AG04449 (cell line): ENCODE measurements around the gene RTL10.

Experiments used
- CTCF ChIA-PET: fragments of 350-600 bp; formaldehyde crosslinking; extraction: SDS; loops from one replicate; lab custom pipeline; 2021; ENCODE audit warnings: antibody characterized with exemption; lab: Yijun Ruan, JAX
- POLR2A ChIA-PET: fragments of 400-600, 350-600 bp; formaldehyde crosslinking; extraction: SDS; loops from one replicate; lab custom pipeline; 2020; ENCODE audit warnings: antibody characterized with exemption, inconsistent platforms; lab: Yijun Ruan, JAX
- DNase-seq: peaks from one replicate; pipeline ENCODE4 v3.0.0-alpha.2; 2010; ENCODE audit warnings: low read depth, low spot score
- H3K4me3 ChIP-seq: 2 replicates; pipeline ENCODE4 v1.5.1; 2011; ENCODE audit warnings: low read depth, mild to moderate bottlenecking, control low read depth, low read length
- TF ChIP-seq, protein P1 (sequence below): IDR thresholded peaks from one replicate; pipeline ENCODE4 v1.5.1; 2011; ENCODE audit warnings: mild to moderate bottlenecking, moderate library complexity, low read length, control low read depth, inconsistent platforms; ENCODE audit not compliant: insufficient read depth; ENCODE audit errors: missing control alignments

RTL10 gene

GRCh38 chr22:19882446-19883381 is 28.0 kb upstream of the RTL10 start:
- ChIA-PET POLR2A (no interaction called here), CTCF (interaction anchor here (0.6 to 1.4 kb wide), 3 partner anchors 11 to 82 kb away, joined by 3 to 7 read pairs (median 3); no protein-coding TSS in a partner anchor)
- no peak overlapping the region for H3K4me3 ChIP-seq
- DNase-seq, result no peak
- TF ChIP-seq, protein P1, sequence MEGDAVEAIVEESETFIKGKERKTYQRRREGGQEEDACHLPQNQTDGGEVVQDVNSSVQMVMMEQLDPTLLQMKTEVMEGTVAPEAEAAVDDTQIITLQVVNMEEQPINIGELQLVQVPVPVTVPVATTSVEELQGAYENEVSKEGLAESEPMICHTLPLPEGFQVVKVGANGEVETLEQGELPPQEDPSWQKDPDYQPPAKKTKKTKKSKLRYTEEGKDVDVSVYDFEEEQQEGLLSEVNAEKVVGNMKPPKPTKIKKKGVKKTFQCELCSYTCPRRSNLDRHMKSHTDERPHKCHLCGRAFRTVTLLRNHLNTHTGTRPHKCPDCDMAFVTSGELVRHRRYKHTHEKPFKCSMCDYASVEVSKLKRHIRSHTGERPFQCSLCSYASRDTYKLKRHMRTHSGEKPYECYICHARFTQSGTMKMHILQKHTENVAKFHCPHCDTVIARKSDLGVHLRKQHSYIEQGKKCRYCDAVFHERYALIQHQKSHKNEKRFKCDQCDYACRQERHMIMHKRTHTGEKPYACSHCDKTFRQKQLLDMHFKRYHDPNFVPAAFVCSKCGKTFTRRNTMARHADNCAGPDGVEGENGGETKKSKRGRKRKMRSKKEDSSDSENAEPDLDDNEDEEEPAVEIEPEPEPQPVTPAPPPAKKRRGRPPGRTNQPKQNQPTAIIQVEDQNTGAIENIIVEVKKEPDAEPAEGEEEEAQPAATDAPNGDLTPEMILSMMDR, result no peak

- TF ChIP-seq, protein P1, result no peak
- peak; percentile 68 for DNase-seq
- CTCF ChIA-PET, result interaction anchor here (1.1 to 2.3 kb wide), 3 partner anchors 16 to 150 kb away, joined by 3 to 8 read pairs (median 5); no protein-coding TSS in a partner anchor
- POLR2A ChIA-PET, result interaction anchor here (0.7 to 1.7 kb wide), 3 partner anchors 10 to 60 kb away, joined by 3 to 7 read pairs (median 3); partner anchors contain the start of genes COMT and TXNRD2
- no peak overlapping the region for H3K4me3 ChIP-seq
These were observed 26.3 kb upstream of the RTL10 start for GRCh38 chr22:19880786-19881569.

- no peak for DNase-seq
- CTCF ChIA-PET, result interaction anchor here (1.1 to 2.3 kb wide), 3 partner anchors 16 to 149 kb away, joined by 3 to 8 read pairs (median 5); no protein-coding TSS in a partner anchor
- TF ChIP-seq, protein P1, result no peak
- H3K4me3 ChIP-seq, result no peak overlapping the region
- POLR2A ChIA-PET, result interaction anchor here (0.7 to 1.7 kb wide), 3 partner anchors 11 to 61 kb away, joined by 3 to 7 read pairs (median 3); partner anchors contain the start of genes COMT and TXNRD2
These were observed 25.5 kb upstream of the RTL10 start for GRCh38 chr22:19879992-19880785.

GRCh38 chr22:19879643-19879991 is 24.9 kb upstream of the RTL10 start:
- H3K4me3 ChIP-seq, result no peak overlapping the region
- POLR2A ChIA-PET, result no interaction called here
- CTCF ChIA-PET, result interaction anchor here (2.3 kb wide), 1 partner anchor 15 kb away, joined by 5 read pairs; no protein-coding TSS in a partner anchor
- no peak for DNase-seq
- TF ChIP-seq, protein P1, result no peak

- no peak overlapping the region for H3K4me3 ChIP-seq
- ChIA-PET POLR2A (no interaction called here), CTCF (interaction anchor here (1.3 to 2.3 kb wide), 2 partner anchors 15 to 32 kb away, joined by 3 to 5 read pairs; no protein-coding TSS in a partner anchor)
- no peak for DNase-seq
- TF ChIP-seq, protein P1, result no peak
These were observed 24.5 kb upstream of the RTL10 start for GRCh38 chr22:19879246-19879570.
